Measurements from ENCODE around the gene ENC1.

Gene ENC1

GRCh38 chr5:74636149-74636548 is 4.4 kb downstream of the ENC1 start:
- DNase-seq (ENCODE audit: low read depth, low spot score), result no peak
- no peak overlapping the region for H3K4me3 ChIP-seq (ENCODE audit: low read length)

GRCh38 chr5:74634611-74635286 is 5.8 kb downstream of the ENC1 start:
- no peak for DNase-seq (ENCODE audit: low read depth, low spot score)
- no peak overlapping the region for H3K4me3 ChIP-seq (ENCODE audit: low read length)

GRCh38 chr5:74633695-74634094 is 6.8 kb downstream of the ENC1 start:
- no peak overlapping the region for H3K4me3 ChIP-seq (ENCODE audit: low read length)
- DNase-seq (ENCODE audit: low read depth, low spot score), result no peak

- DNase-seq (ENCODE audit: low read depth, low spot score), result no peak
- no peak overlapping the region for H3K4me3 ChIP-seq (ENCODE audit: low read length)
These were observed 7.6 kb downstream of the ENC1 start for GRCh38 chr5:74632947-74633356.

GRCh38 chr5:74631081-74631953 is 9.2 kb downstream of the ENC1 start:
- DNase-seq (ENCODE audit: low read depth, low spot score), result no peak
- H3K4me3 ChIP-seq (ENCODE audit: low read length), result no peak overlapping the region

- no peak for DNase-seq (ENCODE audit: low read depth, low spot score)
- H3K4me3 ChIP-seq (ENCODE audit: low read length), result no peak overlapping the region
These were observed 10.0 kb downstream of the ENC1 start for GRCh38 chr5:74630453-74631066.

GRCh38 chr5:74629326-74629725 is 11.2 kb downstream of the ENC1 start:
- DNase-seq (ENCODE audit: low read depth, low spot score), result no peak
- no peak overlapping the region for H3K4me3 ChIP-seq (ENCODE audit: low read length)

- H3K4me3 ChIP-seq (ENCODE audit: low read length), result no peak overlapping the region
- no peak for DNase-seq (ENCODE audit: low read depth, low spot score)
These were observed 12.2 kb downstream of the ENC1 start for GRCh38 chr5:74628359-74628758.

- no peak overlapping the region for H3K4me3 ChIP-seq (ENCODE audit: low read length)
- DNase-seq (ENCODE audit: low read depth, low spot score), result no peak
These were observed 12.8 kb downstream of the ENC1 start for GRCh38 chr5:74627646-74628279.

- DNase-seq (ENCODE audit: low read depth, low spot score), result no peak
- H3K4me3 ChIP-seq (ENCODE audit: low read length), result no peak overlapping the region
These were observed 13.9 kb downstream of the ENC1 start for GRCh38 chr5:74626386-74627222.

- no peak overlapping the region for H3K4me3 ChIP-seq (ENCODE audit: low read length)
- DNase-seq (ENCODE audit: low read depth, low spot score), result no peak
These were observed 14.7 kb downstream of the ENC1 start for GRCh38 chr5:74625742-74626241.

GRCh38 chr5:74624931-74625505 is 15.5 kb downstream of the ENC1 start:
- no peak for DNase-seq (ENCODE audit: low read depth, low spot score)
- no peak overlapping the region for H3K4me3 ChIP-seq (ENCODE audit: low read length)

GRCh38 chr5:74624501-74624900 is 16.0 kb downstream of the ENC1 start:
- no peak for DNase-seq (ENCODE audit: low read depth, low spot score)
- H3K4me3 ChIP-seq (ENCODE audit: low read length), result no peak overlapping the region

- H3K4me3 ChIP-seq (ENCODE audit: low read length), result no peak overlapping the region
- no peak for DNase-seq (ENCODE audit: low read depth, low spot score)
These were observed 16.6 kb downstream of the ENC1 start for GRCh38 chr5:74623748-74624408.

- no peak overlapping the region for H3K4me3 ChIP-seq (ENCODE audit: low read length)
- no peak for DNase-seq (ENCODE audit: low read depth, low spot score)
These were observed 17.4 kb downstream of the ENC1 start for GRCh38 chr5:74623006-74623611.

- DNase-seq (ENCODE audit: low read depth, low spot score), result no peak
- H3K4me3 ChIP-seq (ENCODE audit: low read length), result no peak overlapping the region
These were observed 18.4 kb downstream of the ENC1 start for GRCh38 chr5:74622122-74622521.

- no peak overlapping the region for H3K4me3 ChIP-seq (ENCODE audit: low read length)
- DNase-seq (ENCODE audit: low read depth, low spot score), result no peak
These were observed 19.0 kb downstream of the ENC1 start for GRCh38 chr5:74621492-74621891.
